Bone marrow (tissue), 2 donors: Measurements from ENCODE around the gene MORN1.

Source experiments
- DNase-seq, 2 donors: peaks; one replicate each; lab custom pipeline; 2025; lab: John Stamatoyannopoulos, UW

MORN1 gene

DNA sequence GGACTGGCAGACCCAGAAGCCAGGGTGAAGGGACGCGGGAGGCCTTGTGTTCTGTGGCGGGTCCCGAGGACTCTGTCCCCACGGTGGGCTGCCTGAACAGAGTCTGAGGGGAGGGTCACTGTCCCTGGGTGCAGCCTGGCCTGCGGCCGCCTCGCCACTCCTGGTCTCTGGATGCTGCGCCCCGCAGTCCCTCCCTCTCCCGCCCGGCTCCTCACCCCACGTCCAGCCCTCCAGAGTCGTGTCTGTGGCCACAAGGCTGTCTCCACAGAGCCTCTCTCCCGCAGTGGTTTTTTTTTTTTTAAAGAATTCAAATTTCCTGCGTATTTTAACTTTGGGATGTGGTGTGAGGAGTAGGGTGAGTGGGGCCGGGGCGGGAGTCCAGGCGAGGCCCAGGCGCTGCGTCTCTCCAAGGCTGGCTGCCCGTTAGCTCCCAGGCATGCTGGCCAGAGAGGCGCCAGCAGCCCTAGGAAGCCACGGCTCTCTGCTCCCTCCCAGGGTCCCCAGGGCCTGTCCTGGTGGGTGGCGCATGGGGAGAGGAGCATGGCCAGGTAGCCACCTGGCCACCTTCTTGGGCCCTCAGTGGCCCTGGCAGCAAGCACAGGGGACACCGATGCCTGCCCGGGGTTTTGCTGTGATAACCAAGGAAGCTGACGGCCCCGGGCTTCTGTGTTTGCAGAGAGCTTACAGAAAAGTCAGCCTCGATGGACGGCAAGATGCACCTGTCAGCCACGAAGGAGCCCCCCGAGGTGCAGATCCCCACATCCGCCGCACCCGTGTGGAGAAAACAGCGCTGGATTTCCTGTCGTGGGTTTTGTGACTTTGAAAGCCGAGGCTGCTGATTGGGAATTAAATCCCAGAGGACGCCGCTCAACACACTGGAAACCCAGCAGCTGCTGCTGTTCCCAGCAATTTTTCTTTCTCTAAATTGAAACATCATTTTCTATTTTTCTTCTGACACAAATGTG lies 72.8 kb downstream of the MORN1 start:
- no peak for DNase-seq

DNA sequence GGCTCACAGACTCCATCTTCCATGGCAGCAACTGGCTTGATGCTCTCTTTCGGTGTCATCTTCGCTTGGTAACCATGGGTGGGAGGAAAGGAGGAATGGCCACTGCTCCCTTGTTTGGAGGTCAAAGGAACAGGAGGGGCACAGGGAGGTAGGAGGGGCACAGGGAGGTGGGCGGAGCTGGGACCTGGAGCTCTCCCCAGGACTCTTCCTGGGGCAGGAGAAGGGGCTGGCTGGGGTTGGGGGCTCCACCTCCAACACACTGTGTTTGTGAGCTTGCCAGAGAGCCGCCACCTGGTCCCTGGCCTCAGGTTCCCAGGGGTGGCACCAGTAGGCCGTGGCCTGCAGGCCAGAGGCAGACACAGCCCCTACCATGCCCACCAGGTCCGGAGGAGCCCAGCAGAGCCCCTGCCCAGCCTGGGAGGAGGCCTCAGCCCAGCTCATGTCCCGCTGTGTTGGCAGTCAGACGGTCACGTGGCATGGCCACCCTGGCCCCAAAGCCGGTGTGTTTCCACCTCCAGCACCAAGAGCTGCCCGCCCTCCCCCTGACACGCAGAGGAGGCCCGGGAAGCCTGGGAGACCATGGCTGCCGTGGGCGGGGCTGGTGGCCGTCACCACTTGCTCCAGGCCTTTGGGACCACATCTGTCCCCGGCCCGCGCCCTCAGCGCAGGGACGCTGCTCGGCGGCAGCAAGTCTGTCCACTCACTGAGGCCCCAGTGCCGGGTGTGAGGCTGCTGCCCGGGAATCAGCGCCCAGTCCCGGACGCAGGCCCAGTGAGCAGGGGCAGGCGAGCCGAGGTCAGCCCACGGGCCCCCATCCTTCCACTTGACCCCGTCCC lies 73.9 kb downstream of the MORN1 start:
- DNase-seq, result no peak

DNA sequence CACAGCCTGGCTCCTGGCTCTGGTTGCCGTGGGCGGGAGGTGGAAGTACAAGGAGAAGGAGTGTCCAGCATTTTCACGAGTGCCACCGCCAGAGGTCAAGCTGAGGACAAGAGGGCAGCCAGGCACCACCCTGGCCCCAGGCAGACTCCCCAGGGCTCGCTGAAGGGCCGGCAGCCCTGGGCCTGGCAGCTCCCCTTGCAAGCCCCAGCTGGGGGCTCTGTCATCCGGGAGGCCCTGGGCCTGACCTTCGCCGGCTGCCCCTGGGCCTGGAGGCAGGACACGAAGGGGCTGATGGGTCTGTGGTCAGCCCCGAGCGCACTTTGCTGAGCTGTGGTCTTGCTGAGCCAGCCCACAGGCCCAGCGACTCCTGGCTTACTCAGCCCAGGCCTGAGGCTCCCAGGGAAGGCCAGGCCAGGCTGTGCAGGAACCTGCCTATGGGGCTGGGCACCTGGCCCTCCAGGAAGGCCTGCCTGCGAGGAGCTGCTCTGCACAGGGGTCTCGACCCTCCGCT lies 74.8 kb downstream of the MORN1 start:
- DNase-seq, result no peak

DNA sequence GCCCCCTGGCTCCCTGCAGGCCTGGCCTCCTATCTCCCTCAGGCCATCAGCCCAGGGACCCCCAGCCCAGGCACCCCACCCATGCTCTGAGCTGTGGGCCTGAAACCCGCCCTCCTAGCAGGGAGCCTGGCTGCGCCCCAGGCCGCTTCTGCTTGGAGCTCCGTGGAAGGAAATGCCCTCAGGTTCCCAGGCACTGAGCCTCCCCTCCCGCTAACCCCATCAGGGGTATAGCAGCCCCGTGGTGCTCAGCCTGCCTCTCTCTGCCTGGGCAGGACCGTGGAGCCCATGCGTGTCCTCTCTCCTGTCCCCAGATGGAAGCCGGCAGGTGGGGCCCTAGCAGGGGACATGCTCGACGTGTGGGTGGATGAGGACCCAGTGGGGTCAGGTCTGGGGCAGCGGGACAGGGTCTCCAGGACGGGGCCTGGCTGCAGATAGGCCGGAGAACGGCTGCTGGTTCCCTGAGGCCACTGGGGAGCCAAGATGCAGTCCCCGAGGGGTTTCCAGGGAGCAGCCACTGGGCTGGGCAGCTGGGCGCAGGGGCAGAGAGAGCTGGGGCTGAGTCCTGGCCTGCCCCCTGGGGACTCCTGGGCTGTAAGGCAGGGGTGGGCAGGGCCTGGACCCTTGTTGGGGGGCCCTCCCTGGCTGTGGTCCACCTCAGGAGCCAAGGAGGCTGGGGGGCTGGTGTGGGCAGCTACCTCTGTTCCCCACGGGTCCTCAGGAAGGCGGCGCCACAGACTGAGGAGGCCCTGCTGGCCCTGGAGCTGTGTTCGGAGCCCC lies 75.5 kb downstream of the MORN1 start:
- DNase-seq, result no peak

DNA sequence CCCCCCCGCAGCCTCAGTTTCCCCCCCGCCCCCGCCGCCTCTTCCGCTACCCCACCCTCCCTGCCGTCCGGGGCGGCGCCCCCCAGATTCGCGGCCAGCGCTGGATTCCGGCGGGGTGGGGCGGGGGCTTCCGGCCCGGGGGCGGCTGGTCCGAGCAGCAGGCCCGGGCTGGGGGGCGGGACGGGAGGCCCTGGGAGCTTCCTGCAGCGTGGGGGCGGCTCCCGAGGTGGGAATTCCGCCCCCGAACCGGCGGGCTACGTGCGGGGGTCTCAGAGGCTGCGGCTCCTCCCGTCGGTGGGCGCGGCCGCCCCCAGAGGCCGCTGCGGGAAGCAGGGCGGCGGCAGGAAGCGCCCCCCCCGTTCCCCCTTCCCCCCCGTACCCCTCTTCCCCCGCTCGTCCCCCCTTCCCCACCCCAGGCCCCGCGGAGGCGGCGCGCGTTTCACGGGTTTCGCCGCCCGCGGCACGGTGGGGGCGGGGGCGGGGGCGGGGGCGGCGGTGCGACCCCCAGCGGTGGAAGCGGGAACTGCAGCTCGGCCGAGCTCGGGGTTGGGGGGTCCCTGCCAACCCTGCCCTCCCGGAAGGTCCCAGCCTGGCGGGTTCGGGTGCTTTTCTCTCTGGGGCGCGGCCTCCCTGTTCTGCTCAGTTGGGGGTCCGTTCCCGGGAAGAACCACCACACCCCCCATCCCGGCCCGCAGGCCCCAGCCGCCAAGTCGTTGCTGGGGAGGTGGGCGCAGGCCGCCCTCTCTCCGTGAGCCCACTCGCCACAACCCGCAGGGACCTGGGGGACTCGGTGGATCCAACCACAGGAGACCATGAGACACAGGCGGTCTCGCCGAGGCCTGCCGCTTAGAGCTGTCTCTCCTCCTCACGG lies 76.3 kb downstream of the MORN1 start:
- peak in 1 of 2 donors; percentile 25 for DNase-seq

DNA sequence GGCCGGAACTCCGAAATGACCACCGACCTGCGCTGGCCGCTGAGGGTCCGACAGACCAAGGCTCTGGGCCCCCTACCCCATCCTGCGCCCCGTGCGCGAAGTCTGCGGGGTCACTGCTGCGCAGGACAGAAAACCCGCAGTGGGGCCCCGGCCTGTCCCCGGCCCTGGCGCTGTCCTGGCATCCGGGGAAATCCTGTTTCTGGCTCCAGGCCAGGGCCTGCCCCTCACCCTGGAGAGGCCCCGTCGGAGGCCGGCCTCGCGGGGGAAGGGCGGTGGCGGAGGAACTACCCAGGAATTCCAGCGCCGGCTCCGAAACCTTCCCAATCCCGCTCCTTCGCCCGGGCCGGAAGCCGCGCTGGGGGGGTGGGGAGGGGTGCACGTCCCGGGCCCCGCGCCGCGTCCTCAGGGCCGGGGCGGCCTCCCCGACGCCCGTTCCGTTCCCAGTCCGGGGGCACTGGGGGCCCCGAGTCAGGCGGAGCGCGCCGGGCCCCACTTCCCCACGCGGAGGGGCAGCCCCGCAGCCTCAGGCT lies 77.0 kb downstream of the MORN1 start:
- DNase-seq, result no peak

DNA sequence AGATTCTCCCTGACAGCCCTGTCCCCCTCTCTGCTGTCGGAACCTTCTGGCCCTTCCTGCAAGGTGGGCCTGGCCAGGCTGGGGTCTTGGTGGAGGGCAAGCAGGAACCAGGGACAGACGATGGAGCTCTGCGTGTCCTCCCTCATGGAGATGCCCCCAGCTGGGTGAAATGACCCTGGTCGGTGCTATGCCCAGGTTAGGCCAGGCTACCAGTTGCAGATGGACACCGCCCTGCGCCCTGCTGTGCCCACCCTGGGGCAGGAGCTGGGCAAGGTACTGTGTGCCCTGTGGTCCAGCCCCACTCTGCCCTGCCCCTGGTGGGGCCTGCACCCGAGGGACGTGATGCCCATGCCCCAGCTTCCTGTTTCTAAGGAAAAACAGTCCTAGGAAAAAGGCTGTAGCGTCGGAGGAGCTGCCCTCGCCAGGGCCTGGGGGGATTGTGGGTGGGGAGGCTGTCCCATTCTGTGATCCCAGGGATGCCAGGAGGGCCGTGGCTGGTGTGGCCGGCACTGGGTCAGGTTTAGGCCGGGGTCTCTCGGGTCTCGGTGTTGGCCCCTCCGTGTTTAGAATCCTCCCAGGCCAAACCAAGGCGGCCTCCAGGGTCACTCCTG lies 77.6 kb downstream of the MORN1 start:
- no peak for DNase-seq

DNA sequence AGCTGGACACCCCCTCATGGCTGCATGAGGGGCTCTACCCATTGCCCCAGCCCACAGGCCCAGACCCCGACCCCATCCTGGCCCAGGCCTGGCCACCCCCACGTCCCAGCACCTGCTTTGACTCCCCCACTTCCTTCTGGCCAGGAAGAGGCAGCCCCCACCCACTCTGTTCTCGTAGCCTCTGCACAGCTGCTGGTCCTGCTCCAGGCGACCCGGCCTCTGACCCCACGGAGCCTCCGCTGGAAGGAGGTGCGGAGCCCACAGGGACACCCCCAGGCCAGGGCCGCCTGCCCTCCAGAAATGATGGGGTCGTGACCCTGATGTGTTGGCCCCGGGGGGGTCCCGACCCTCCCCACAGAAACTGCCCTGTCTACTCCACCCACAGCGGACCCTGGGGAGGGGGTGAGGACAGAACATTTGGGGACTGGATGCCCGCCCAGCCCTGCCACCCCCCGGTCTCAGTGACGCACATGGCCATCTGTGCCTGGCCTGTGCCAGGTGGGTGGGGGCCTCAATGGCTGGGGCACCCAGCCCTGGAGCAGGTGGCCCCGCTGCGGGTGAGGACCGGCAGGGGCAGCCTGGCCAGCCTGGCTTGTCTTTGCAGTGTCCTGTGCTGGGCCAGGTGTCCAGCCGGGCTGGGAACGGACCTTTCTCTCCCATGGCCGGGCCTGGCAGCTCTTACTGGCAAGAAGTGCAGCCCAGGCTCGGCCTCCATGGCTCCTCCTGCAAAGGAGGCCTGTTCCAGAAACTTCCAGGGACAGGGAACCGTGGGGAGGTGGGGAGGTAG lies 78.6 kb downstream of the MORN1 start:
- no peak for DNase-seq

DNA sequence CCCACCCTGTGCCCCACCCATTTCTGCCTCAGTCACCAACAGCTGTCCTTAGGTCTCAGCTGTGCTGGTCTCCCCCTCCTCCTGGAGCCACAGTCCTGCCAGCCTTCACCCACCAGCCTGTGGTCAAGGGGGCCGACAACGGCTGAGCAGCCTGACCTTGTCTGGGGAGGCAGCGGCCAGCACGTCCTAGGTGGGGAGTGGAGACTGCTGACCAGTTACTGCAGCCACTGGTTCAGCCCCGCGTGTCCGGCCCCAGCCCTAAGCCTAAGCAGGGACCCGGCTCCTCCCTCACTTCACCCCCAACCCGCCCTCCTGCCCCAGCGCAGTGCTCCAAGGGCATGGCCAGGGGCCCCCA lies 79.2 kb downstream of the MORN1 start:
- DNase-seq, result no peak

DNA sequence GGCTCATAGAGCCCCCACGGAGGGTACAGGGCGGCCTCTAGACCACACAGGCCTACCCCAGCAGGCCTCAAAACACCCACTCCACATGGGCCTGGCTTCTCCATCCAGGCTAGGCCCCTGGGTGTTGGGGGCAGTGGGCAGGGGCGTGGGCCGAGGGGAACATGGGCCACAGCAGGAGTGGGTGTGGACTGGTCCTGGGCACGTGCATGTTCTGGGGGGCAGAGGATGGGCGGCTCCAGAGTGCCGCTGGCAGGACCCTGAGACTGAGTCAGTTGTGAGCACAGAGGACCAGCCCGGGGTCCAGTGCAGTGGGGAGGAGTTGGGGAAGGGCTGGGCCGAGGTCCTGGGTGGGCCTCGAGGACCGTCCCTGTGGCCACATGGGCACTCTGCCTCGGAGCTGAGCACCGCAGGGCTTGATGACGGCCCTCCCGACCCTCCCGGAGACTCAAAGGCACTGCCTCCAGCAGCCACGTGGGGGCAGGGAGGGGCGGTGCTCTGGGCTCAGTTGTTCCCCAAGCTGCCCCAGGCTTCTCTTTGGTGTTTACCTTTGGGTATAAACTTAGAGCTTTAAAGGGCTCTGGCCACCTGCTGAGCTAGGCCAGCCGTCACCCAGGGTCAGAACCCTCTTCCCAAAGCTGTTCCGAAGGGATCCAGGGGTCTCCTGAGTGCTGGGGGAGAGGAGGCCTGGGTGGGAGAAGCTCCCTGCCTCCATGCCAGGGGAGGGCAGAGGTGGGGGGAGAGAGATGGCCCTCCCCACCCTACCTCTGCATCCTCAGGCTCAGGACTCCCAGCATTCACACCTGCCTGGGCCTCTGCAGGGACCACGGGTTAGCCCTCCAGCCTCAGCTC lies 79.9 kb downstream of the MORN1 start:
- DNase-seq, result peak in 1 of 2 donors; percentile 14

DNA sequence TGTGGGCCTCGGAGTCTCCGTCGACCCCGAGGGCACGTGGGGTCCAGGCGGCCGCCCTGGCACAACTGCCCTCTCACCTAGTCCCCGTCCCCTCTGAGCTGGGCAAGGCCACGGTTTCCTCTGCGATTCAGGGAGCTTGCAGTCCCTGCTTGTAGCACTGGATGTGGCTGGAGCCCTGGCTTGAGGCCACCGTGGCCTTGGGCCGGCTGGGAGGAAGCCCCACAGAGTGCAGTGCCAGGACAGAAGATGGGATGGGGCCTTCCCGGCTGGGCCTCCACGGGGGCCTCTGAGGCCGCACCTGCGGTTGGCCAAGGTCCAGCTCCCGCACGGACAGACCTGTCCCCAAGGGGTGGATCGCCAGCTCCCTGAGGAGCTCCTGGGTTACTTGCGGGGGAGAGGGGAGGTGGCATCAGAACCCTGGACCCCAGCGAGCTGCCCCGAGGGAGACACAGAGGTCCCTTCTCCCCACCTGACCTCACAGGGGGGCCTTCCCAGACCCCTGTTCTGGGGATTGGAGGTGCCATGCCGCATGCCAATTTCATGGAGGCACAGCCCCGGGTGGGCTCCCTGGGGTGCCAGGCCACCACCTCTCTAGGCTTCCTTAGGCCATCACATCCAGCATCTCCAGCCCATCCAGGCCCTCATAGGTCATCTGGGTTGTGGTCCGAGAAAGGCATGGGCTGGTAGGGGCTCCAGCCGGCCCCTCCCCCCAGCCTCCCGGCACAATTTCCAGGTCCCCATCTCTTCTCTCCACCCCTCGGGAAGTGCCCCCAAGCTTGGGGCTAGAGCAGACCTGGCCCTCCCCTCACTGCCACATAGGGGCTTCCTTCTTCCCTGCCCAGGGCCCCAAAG lies 80.8 kb downstream of the MORN1 start:
- DNase-seq, result no peak

DNA sequence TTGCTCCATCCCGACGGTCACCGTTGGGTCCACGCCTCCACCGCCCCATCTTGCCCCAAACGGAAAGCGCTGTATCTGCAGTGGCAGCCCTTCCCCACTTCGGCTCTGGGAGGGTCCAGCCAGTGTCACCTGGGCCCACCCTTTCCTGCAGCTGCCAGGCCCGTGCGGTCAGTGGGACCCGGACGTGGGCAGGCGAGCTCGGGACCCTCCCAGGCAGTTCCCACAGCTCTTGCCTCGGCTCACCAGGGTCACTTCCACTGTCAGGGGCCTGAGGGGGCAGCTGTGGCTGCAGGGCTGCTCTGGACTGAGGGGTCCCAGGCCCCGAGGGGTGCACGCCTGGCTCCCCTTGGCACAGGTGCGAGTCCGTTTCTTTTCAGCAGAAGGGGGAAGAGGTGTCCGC lies 82.5 kb downstream of the MORN1 start:
- DNase-seq, result no peak

DNA sequence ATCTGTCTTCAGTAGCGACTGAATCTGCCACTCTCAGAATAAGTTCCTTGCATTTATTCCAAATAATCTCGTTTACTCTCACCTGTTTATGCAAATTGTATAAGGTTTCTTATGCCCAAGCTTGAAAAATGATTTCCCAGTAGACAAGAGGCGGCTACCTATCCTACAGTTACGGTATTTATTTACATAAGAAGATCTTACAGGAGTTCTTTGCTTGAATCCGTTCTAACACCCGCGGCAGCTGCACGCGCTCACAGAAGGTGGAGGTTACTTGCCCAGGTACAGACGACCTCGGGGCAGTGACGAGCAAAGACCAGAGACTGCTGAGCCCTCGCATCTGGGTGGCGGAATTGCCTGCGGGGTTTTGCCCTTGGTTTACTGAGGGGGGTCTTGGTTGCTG lies 83.4 kb downstream of the MORN1 start:
- no peak for DNase-seq

DNA sequence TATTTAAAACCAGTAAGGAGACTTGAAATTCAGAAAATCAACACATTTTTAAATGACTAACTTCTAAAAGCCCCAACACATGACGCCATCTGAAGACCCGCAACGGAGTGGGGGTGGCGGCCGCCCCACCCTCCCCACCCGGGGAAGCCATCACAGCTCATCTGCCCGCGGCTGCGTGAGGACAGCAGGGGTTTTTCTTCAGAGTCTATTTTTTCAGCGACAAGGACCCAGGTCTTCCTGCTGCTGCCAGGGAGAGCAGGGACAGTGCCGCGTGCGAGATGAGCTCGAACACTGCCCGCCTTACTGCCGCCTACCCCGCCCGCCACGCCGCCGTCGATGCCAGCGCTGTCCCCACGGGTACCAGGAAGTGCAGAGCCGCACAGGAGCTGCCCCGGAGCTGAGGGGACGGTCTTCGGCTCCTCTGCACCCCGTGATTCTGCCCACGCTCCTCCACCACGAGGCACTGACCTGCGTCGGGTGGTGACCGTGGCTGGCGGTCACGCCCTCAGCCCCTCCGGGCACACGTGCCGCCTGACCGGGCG lies 84.2 kb downstream of the MORN1 start:
- DNase-seq, result no peak

DNA sequence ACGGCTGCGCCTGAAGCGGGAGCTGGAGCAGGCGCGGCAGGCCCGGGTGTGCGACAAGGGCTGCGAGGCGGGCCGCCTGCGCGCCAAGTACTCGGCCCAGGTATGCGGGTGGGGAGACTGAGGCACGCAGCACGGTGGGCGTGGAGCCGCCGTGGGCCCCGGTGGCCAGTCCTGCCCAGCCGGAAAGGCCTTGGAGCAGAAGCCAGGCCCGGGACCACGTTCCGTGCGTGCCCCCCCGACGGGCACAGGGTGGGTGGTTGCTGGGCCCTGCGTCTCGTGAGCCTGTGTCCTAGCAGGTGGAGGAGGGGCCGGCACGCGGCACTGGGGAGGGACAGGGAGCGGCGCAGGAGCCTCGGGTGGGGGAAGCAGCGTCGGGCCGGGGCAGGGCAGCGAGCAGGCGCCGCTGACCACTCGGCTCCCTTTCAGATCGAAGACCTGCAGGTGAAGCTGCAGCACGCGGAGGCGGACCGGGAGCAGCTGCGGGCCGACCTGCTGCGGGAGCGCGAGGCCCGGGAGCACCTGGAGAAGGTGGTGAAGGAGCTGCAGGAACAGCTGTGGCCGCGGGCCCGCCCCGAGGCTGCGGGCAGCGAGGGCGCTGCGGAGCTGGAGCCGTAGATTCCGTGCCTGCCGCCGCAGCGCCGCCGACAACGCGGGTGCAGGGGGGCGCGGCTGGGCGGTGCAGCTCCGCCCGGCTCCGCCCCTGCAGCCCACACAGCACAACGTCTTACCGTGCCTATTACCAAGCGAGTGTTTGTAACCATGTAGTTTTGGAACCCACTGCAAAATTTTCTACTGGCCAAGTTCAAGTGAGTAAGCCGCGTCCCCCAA lies 85.0 kb downstream of the MORN1 start:
- DNase-seq, result no peak

DNA sequence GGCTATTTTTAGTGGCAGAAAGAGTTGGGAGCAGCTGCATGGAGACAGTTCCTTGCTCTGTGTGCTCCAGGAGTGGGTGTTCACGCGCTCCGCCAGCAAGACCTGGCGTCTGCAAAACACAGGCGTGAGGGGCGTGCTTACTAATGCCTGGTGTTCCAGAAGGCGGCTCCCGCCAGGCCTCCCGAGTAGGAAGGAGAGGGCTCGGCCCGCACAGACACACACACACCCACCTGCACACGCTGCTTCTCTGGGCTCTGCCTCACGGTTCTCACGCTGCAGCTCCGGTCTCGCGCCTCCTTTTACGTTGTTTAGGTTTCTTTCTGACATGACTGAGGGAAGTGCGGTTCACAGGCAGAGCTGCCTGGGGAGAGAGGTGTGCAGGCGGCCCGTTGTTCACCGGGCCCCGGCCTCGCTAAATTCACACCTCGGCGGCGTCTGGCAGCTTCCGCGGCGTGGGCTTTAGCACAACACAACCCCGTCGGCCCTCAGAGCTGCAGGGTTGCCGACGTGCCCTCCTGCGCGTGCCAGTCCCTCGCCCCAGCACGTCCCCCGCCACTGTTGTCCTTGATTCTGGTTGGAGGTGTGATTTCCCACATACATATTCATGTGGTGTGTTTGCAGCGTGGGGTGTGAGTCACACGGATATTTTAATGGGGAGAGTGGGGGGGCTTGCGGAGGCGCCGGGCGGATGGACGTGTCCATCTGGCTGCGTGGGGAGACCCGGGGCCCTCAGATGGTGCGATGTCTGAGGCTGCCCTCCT lies 86.3 kb downstream of the MORN1 start:
- no peak for DNase-seq
